Urinary bladder (tissue), 4 donors: ENCODE measurements around the gene PAX2. TPM values are rescaled to one million over a fixed set of nuclear protein-coding genes. Genes with fewer than 3 reads are reported as not detected.

Experiments used
- DNase-seq: peaks from one replicate; pipeline ENCODE4 v3.0.0-alpha.2; 2015; ENCODE audit errors: extremely low spot score
- H3K27ac ChIP-seq: one replicate; pipeline ENCODE4 v1.5.1; 2013; ENCODE audit warnings: low read depth, mild to moderate bottlenecking, moderate library complexity
- H3K36me3 ChIP-seq: one replicate; pipeline ENCODE4 v1.6.1; 2013; ENCODE audit warnings: mild to moderate bottlenecking, moderate library complexity; ENCODE audit not compliant: insufficient read depth
- H3K4me1 ChIP-seq: one replicate; pipeline ENCODE4 v1.6.1; 2013; ENCODE audit warnings: mild to moderate bottlenecking, moderate library complexity; ENCODE audit not compliant: insufficient read depth
- H3K4me3 ChIP-seq: one replicate; pipeline ENCODE4 v1.5.1; 2013; ENCODE audit warnings: low read depth, low read length
- WGBS: extraction: QIAGEN DNeasy Blood & Tissue Kit; methylation state at CpG from one replicate; pipeline ENCODE4 v1.1.7; 2013; 5-methylcytosine and 5-hydroxymethylcytosine counted together
- polyA plus RNA-seq: library from polyadenylated mRNA; stranded (reverse); fragments of 200-250 nt; gene quantifications from one replicate; pipeline ENCODE4 v1.2.3, GENCODE V29; 2013
- total RNA-seq: library from RNA; depleted of rRNA; stranded (reverse); fragments of >200 nt; gene quantifications from one replicate; pipeline ENCODE4 v1.2.3, GENCODE V29; 2014
- donor health status: healthy with polysubstance abuse.
- donor health status: healthy.

Gene PAX2
- total and polyA plus RNA-seq, 2 donors: not detected

GRCh38 chr10:100847440-100847839 is 102.1 kb downstream of the PAX2 start:
- WGBS: 52% methylated on average over 5 of the region's 5 CpGs
- no peak overlapping the region for H3K27ac ChIP-seq
- no peak for DNase-seq
- H3K4me3 ChIP-seq: no peak overlapping the region
- H3K36me3 ChIP-seq: no peaks in the 10 kb centered on the region
- H3K4me1 ChIP-seq: no peaks in the 10 kb centered on the region

- Histone ChIP-seq H3K4me3 (no peak overlapping the region), H3K36me3 (no peaks in the 10 kb centered on the region), H3K27ac (no peak overlapping the region), H3K4me1 (no peaks in the 10 kb centered on the region)
- 82% methylated on average over 2 of the region's 2 CpGs for WGBS
- no peak for DNase-seq
Observed at GRCh38 chr10:100848770-100849169, 103.4 kb downstream of the PAX2 start.

DNA sequence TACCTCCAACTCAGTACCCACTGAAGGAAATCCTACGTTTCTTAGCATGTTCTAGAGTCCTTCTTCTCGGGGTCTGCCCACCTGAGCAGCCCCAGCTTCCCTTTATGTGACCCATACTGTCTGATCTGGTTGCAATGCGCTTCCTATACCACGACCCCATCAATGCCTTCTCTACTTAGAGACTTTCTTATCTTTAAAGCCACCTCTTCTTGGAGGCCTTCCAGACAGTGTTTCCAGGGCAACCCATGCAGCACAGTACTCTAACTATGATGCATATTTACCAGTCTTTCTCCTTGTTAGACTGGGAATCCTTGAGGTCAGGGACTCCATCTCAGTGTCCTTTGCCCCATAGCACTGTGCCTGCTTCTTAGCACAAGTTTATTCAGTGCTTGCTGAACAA is 112.9 kb downstream of the PAX2 start:
- Histone ChIP-seq H3K4me1 (no peaks in the 10 kb centered on the region), H3K36me3 (no peaks in the 10 kb centered on the region), H3K27ac (no peak overlapping the region), H3K4me3 (no peak overlapping the region)
- no peak for DNase-seq
- 57% methylated on average over 4 of the region's 4 CpGs for WGBS

DNA sequence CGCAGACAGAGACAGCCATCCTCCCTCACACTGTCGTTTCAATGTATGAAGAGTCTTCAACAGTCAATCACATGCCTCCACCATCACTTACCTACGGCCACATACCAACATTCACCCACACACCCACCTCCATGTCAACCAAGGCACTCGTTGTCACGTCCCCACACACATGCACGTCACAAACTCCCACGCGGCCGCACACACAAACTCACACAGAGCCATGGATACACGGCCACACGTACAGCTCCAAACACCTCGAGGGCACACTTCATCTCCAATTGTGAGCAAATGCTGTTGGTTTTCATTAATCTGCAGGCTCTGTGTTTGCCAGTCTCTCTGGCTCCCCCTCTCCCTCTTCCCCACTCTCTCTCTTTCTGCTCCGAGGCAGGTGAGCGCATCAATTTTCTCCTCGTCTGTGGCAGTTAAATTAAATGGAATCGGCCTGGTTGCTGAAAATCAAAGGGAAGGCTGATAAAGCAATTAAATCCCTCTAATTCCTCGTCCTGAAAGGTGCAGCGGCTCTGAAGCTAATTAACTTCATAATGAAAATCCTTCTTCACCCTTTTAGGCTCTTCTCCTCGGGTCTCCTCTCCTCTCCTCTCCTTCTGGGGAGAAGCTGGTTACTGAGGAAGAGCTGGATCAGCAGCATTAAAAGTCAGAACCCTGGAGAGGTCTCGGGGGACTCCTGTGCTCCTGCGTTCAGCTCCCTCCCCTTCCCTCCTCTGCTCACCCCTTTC is 113.5 kb downstream of the PAX2 start:
- H3K36me3 ChIP-seq: no peaks in the 10 kb centered on the region
- DNase-seq: no peak
- H3K4me1 ChIP-seq: no peaks in the 10 kb centered on the region
- no peak overlapping the region for H3K4me3 ChIP-seq
- 58% methylated on average over 21 of the region's 21 CpGs for WGBS
- no peak overlapping the region for H3K27ac ChIP-seq

- no peaks in the 10 kb centered on the region for H3K36me3 ChIP-seq
- H3K4me3 ChIP-seq: no peak overlapping the region
- no peaks in the 10 kb centered on the region for H3K4me1 ChIP-seq
- no peak overlapping the region for H3K27ac ChIP-seq
- 70% methylated on average over 6 of the region's 6 CpGs for WGBS
- DNase-seq: no peak
Observed at GRCh38 chr10:100859484-100859763, 114.0 kb downstream of the PAX2 start.

DNA sequence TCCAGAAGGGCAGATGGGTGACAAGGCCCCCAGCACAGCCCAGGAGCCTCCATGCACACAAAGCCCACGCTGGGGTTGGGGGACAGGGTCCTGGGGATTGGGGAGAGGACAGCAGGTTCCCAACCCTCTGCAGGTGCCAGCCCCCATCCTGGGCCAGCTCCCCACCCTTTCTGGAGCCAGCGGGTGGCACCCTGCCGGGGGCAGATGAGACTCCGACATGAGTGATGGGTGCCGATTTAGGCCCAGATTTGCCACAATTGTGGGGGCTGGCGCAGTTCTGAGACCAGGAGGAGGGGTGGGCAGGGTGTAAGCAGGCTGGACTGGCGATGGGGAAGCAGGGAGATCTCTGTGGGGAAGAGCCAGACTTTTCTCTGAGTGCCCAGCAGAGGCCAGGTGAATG is 118.1 kb downstream of the PAX2 start:
- Histone ChIP-seq H3K27ac (no peak overlapping the region), H3K36me3 (no peaks in the 10 kb centered on the region), H3K4me3 (no peak overlapping the region), H3K4me1 (no peaks in the 10 kb centered on the region)
- WGBS: 92% methylated on average over 7 of the region's 7 CpGs
- DNase-seq: no peak

- Histone ChIP-seq H3K36me3 (no peaks in the 10 kb centered on the region), H3K27ac (no peak overlapping the region), H3K4me3 (no peak overlapping the region), H3K4me1 (no peaks in the 10 kb centered on the region)
- 73% methylated on average over 24 of the region's 24 CpGs for WGBS
- DNase-seq: no peak
Observed at GRCh38 chr10:100864036-100864885, 118.9 kb downstream of the PAX2 start.

DNA sequence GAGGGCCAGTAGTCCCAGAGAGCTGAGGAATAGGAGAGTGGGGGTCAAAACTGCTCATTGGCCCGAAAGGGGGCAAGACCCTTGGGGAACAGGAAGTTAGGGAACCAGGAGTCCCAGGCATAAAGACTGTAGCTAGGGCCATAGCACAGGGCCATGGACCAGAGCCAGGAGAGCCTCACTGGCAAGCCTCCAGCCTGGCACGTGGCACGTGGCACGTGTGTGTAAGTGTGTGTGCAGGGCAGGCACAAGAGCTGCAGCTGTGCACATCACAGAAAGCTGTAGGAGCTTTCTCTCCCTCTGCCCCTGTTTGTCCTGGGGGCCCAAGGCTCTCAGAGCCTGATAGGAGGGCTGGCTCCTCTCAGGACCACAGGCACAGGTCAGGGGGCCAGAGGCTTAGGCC is 119.6 kb downstream of the PAX2 start:
- Histone ChIP-seq H3K4me1 (no peaks in the 10 kb centered on the region), H3K36me3 (no peaks in the 10 kb centered on the region), H3K27ac (no peak overlapping the region), H3K4me3 (no peak overlapping the region)
- WGBS: 44% methylated on average over 4 of the region's 4 CpGs
- no peak for DNase-seq

DNA sequence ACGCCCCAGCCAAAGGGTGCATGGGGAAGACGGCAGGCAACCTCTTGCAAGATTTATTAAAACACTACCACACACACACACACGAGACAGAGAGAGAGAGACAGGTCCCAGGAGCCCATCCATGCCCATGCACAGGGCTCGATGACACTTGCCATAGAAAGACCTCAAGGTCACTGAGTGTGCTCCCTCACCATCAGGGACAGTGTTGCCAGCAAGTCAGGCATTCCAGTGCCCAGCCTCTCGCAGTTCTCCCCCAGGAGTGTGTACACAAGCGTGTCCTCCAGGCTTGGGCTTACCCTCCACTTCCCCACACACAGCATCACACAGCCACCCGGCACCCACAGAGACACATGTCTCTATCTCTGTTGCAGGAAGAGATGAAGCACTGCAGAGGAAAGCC is 120.6 kb downstream of the PAX2 start:
- Histone ChIP-seq H3K4me1 (no peaks in the 10 kb centered on the region), H3K36me3 (no peaks in the 10 kb centered on the region), H3K27ac (no peak overlapping the region), H3K4me3 (no peak overlapping the region)
- 71% methylated on average over 7 of the region's 7 CpGs for WGBS
- DNase-seq: no peak

DNA sequence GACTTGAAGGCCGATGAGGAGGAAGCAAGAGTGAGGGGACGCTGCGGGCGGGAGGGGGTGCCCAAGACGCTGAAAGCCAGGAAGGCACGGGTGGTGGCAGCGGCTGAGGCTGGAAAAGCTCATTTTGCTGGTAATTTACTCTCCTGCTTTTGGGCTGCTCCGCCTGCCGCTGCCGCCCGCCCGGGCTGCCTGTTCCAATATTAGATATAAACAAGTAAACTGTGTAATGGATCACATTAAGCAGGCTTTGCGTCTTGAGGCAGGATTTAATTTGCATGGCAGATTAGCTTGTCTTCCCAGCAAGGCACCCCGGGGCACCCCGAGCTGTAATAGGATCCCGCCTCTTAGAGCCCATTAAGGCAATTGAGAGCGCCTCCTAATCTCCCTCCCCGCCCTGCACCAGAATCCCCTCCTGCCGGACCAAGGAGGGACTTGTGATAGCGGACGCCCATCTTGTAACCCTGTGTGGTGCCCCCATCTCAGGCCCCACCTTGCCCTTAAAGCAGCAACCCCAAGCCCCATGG is 121.3 kb downstream of the PAX2 start:
- no peak for DNase-seq
- Histone ChIP-seq H3K4me1 (no peaks in the 10 kb centered on the region), H3K36me3 (no peaks in the 10 kb centered on the region), H3K4me3 (no peak overlapping the region), H3K27ac (no peak overlapping the region)
- 20% methylated on average over 21 of the region's 21 CpGs for WGBS

GRCh38 chr10:100867261-100867963 is 122.0 kb downstream of the PAX2 start:
- H3K4me3 ChIP-seq: no peak overlapping the region
- no peaks in the 10 kb centered on the region for H3K4me1 ChIP-seq
- DNase-seq: no peak
- H3K27ac ChIP-seq: no peak overlapping the region
- WGBS: 90% methylated on average over 8 of the region's 8 CpGs
- no peaks in the 10 kb centered on the region for H3K36me3 ChIP-seq

DNA sequence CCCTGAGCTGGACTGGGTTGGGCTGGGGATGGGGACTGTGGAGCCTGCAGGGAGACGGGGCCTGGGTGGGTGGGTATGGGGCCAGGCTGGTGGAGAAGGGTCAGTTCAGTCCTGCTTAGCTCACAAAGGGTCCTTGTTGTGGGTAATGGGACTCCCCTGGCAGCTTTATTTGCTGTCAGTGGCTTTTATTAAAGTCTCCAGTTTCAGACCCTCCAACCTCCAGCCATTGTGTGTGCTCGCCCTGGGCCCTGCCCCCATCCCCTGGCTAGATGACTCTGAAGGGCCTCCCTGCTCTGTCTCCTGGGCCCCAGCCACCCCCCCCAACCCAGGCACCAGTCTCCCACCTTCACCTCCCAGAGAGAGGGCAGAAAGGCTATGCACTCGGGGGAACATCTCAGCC is 123.0 kb downstream of the PAX2 start:
- Histone ChIP-seq H3K4me3 (no peak overlapping the region), H3K4me1 (no peaks in the 10 kb centered on the region), H3K27ac (no peak overlapping the region), H3K36me3 (no peaks in the 10 kb centered on the region)
- DNase-seq: no peak
- WGBS: 67% methylated on average over 3 of the region's 3 CpGs

GRCh38 chr10:100869399-100869798 is 124.0 kb downstream of the PAX2 start:
- WGBS: 88% methylated on average over 4 of the region's 4 CpGs

More at GRCh38 chr10:100869399-100869798, 124.0 kb downstream of the PAX2 start:
- Histone ChIP-seq H3K27ac (no peak overlapping the region), H3K4me3 (no peak overlapping the region), H3K4me1 (no peaks in the 10 kb centered on the region), H3K36me3 (no peaks in the 10 kb centered on the region)
- DNase-seq: no peak
